Measurements from ENCODE around the gene OGDHL. TPM values are rescaled to one million over a fixed set of nuclear protein-coding genes. Genes with fewer than 3 reads are reported as not detected.
"Not testable (repeated sequence)": the region's sequence is repeated elsewhere in the genome, so short reads cannot be mapped to it uniquely, and the experiment has no call there.

OGDHL gene
- total RNA-seq, 1 donor: not detected

- H3K4me3 ChIP-seq (ENCODE audit: low read length): no peak overlapping the region
- H3K9me3 ChIP-seq (ENCODE audit: low read depth, low read length): no peaks in the 10 kb centered on the region
- no peaks in the 10 kb centered on the region for H3K4me1 ChIP-seq (ENCODE audit: insufficient read depth, low read length)
- peaks cover 48% of the 10 kb centered on the region for H3K27me3 ChIP-seq (ENCODE audit: insufficient read depth, low read length)
Measured at GRCh38 chr10:49766484-49766883, 4.4 kb upstream of the OGDHL start.

- Histone ChIP-seq H3K4me1 (ENCODE audit: insufficient read depth, low read length) (no peaks in the 10 kb centered on the region), H3K9me3 (ENCODE audit: low read depth, low read length) (no peaks in the 10 kb centered on the region), H3K27me3 (ENCODE audit: insufficient read depth, low read length) (peaks cover 27% of the 10 kb centered on the region), H3K4me3 (ENCODE audit: low read length) (no peak overlapping the region)
Measured at GRCh38 chr10:49762566-49762877, 399 bp upstream of the OGDHL start.

DNA sequence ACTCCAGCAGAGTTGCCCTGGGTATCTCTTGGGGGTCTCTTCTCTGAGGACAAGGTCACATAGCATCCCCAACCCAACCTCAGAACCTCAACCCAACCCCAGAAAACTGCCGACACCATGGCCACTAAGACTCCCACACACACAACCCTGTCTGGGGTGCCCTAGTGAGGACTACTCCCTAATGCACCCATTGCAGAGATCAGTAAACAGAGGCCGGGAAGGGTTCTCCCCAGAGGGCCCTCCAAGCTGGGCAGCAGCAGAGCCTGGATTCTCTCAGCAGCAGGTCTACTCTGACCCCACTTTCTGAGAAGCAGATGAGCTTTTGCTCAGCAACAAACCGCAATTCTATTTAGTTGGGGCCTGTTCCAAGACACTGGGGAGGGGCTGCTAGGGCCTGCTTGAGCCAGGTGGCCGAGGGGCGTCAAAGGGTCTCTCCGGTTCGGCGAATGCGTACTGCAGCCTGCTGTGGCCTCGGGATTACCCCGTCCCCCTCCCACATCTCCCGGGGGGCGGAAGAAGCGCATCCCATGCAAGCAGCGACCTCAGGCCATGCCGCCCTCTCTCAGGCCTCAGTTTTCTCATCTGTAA lies 828 bp downstream of the OGDHL start:
- Histone ChIP-seq H3K9me3 (ENCODE audit: low read depth, low read length) (no peaks in the 10 kb centered on the region), H3K4me3 (ENCODE audit: low read length) (no peak overlapping the region), H3K27me3 (ENCODE audit: insufficient read depth, low read length) (peaks cover 18% of the 10 kb centered on the region), H3K4me1 (ENCODE audit: insufficient read depth, low read length) (no peaks in the 10 kb centered on the region)

GRCh38 chr10:49760789-49761188 lies 1.3 kb downstream of the OGDHL start:
- Histone ChIP-seq H3K27me3 (ENCODE audit: insufficient read depth, low read length) (peaks cover 15% of the 10 kb centered on the region), H3K4me1 (ENCODE audit: insufficient read depth, low read length) (no peaks in the 10 kb centered on the region), H3K4me3 (ENCODE audit: low read length) (no peak overlapping the region), H3K9me3 (ENCODE audit: low read depth, low read length) (no peaks in the 10 kb centered on the region)

- no peaks in the 10 kb centered on the region for H3K4me1 ChIP-seq (ENCODE audit: insufficient read depth, low read length)
- H3K9me3 ChIP-seq (ENCODE audit: low read depth, low read length): no peaks in the 10 kb centered on the region
- no peak overlapping the region for H3K4me3 ChIP-seq (ENCODE audit: low read length)
- peaks cover 15% of the 10 kb centered on the region for H3K27me3 ChIP-seq (ENCODE audit: insufficient read depth, low read length)
Measured at GRCh38 chr10:49759787-49760551, 2.2 kb downstream of the OGDHL start.

DNA sequence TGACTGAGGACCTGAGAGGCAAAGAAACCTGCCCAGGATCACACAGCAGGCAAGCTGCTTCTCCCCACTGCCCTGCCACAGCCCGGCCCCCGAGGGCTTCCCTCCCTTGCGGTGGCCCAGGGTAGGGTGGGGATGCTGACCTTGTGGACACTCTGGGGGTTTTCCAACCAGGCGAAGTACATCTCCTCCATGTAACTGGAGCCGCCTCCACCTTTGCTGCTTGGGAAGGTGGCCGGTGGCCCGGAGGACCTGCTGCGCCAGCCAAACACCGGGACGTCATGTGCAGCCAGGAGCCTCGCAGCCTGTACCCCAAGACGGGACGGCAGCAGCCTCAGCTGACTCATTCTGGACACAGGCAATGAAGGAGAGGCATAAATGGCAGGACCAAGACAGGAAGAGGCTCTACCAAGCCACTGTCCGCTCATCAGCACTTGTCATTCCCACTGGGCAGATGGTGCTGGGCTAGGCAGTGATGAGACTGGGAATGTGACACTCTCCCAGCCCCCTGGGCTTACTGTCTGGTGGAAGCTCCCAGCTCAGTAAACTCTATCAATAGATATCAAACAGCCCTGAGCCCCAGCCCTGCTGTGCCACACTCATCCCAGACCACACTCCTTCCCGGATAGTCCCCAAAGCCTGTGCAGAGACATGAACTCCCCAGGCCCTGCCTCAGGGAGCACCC lies 3.7 kb downstream of the OGDHL start:
- Histone ChIP-seq H3K27me3 (ENCODE audit: insufficient read depth, low read length) (peaks cover 11% of the 10 kb centered on the region), H3K4me1 (ENCODE audit: insufficient read depth, low read length) (no peaks in the 10 kb centered on the region), H3K9me3 (ENCODE audit: low read depth, low read length) (no peaks in the 10 kb centered on the region), H3K4me3 (ENCODE audit: low read length) (no peak overlapping the region)

- Histone ChIP-seq H3K27me3 (ENCODE audit: insufficient read depth, low read length) (peaks cover 4% of the 10 kb centered on the region), H3K4me1 (ENCODE audit: insufficient read depth, low read length) (no peaks in the 10 kb centered on the region), H3K4me3 (ENCODE audit: low read length) (no peak overlapping the region), H3K9me3 (ENCODE audit: low read depth, low read length) (no peaks in the 10 kb centered on the region)
Measured at GRCh38 chr10:49756641-49757040, 5.5 kb downstream of the OGDHL start.

- Histone ChIP-seq H3K9me3 (ENCODE audit: low read depth, low read length) (no peaks in the 10 kb centered on the region), H3K4me3 (ENCODE audit: low read length) (no peak overlapping the region), H3K4me1 (ENCODE audit: insufficient read depth, low read length) (no peaks in the 10 kb centered on the region), H3K27me3 (ENCODE audit: insufficient read depth, low read length) (no peaks in the 10 kb centered on the region)
Measured at GRCh38 chr10:49756031-49756430, 6.1 kb downstream of the OGDHL start.

GRCh38 chr10:49754951-49755350 lies 7.2 kb downstream of the OGDHL start:
- not testable (repeated sequence) for H3K9me3 ChIP-seq (ENCODE audit: low read depth, low read length); H3K27me3 ChIP-seq (ENCODE audit: insufficient read depth, low read length); H3K4me1 ChIP-seq (ENCODE audit: insufficient read depth, low read length); H3K4me3 ChIP-seq (ENCODE audit: low read length)

GRCh38 chr10:49752584-49752983 lies 9.5 kb downstream of the OGDHL start:
- Histone ChIP-seq H3K9me3 (ENCODE audit: low read depth, low read length) (no peaks in the 10 kb centered on the region), H3K27me3 (ENCODE audit: insufficient read depth, low read length) (no peaks in the 10 kb centered on the region), H3K4me3 (ENCODE audit: low read length) (no peak overlapping the region), H3K4me1 (ENCODE audit: insufficient read depth, low read length) (no peaks in the 10 kb centered on the region)

- no peaks in the 10 kb centered on the region for H3K4me1 ChIP-seq (ENCODE audit: insufficient read depth, low read length)
- no peaks in the 10 kb centered on the region for H3K27me3 ChIP-seq (ENCODE audit: insufficient read depth, low read length)
- H3K9me3 ChIP-seq (ENCODE audit: low read depth, low read length): no peaks in the 10 kb centered on the region
- no peak overlapping the region for H3K4me3 ChIP-seq (ENCODE audit: low read length)
Measured at GRCh38 chr10:49751636-49752510, 10.2 kb downstream of the OGDHL start.

DNA sequence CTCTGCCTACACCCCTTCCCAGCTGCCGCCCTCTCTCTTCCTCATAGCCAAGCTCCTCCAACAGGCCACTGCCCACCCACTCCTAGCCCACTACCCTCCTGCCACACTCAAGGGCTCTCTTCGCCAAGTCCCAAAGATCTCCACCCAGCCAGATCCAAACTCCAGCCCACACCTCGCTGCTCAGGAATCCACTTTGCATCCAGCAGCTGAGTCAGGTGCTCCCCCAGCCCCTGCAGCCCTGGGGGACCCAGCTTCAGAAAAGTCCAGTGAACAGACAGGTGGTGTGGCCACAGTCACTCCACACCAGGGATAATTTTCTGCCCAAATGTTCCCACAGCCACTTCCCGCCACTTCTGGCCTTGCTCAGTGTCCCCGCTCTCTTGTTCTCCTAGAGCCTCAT lies 10.9 kb downstream of the OGDHL start:
- no peaks in the 10 kb centered on the region for H3K9me3 ChIP-seq (ENCODE audit: low read depth, low read length)
- H3K27me3 ChIP-seq (ENCODE audit: insufficient read depth, low read length): no peaks in the 10 kb centered on the region
- H3K4me3 ChIP-seq (ENCODE audit: low read length): no peak overlapping the region
- no peaks in the 10 kb centered on the region for H3K4me1 ChIP-seq (ENCODE audit: insufficient read depth, low read length)

- Histone ChIP-seq H3K9me3 (ENCODE audit: low read depth, low read length) (no peaks in the 10 kb centered on the region), H3K4me1 (ENCODE audit: insufficient read depth, low read length) (no peaks in the 10 kb centered on the region), H3K27me3 (ENCODE audit: insufficient read depth, low read length) (no peaks in the 10 kb centered on the region), H3K4me3 (ENCODE audit: low read length) (no peak overlapping the region)
Measured at GRCh38 chr10:49750546-49750945, 11.6 kb downstream of the OGDHL start.

GRCh38 chr10:49749556-49750491 lies 12.3 kb downstream of the OGDHL start:
- Histone ChIP-seq H3K9me3 (ENCODE audit: low read depth, low read length) (no peaks in the 10 kb centered on the region), H3K4me1 (ENCODE audit: insufficient read depth, low read length) (no peaks in the 10 kb centered on the region), H3K4me3 (ENCODE audit: low read length) (no peak overlapping the region), H3K27me3 (ENCODE audit: insufficient read depth, low read length) (no peaks in the 10 kb centered on the region)
